MCF 10A (cell line): ENCODE results near the gene ELMO2. TPM values are rescaled to one million over a fixed set of nuclear protein-coding genes. Genes with fewer than 3 reads are reported as not detected.

Source experiments
- BruUV-seq: library from RNA; stranded (reverse); fragments of 400-500 nt; replicated peaks from 2 replicates; lab custom pipeline; 2021; lab: Mats Ljungman, UMichigan
- CTCF ChIA-PET: fragments of 300-600 bp; sonication (Branson Sonifier 250); formaldehyde crosslinking; extraction: SDS; loops from one replicate; lab custom pipeline; 2021; ENCODE audit warnings: antibody characterized with exemption, inconsistent platforms; lab: Yijun Ruan, JAX
- POLR2A ChIA-PET: fragments of 300-600, 350-650 bp; sonication (Branson Sonifier 250); formaldehyde crosslinking; extraction: SDS; loops from one replicate; lab custom pipeline; 2020; ENCODE audit warnings: antibody characterized with exemption, inconsistent platforms; lab: Yijun Ruan, JAX
- DNase-seq: peaks from one replicate; pipeline ENCODE4 v3.0.0-alpha.2; 2018; ENCODE audit not compliant: unreplicated experiment
- H3K27ac Mint-ChIP-seq: one replicate; pipeline ENCODE4 v1.8.0; 2022; ENCODE audit warnings: mild to moderate bottlenecking, low read depth, mixed read lengths; ENCODE audit not compliant: unreplicated experiment
- H3K27me3 Mint-ChIP-seq: one replicate; pipeline ENCODE4 v1.8.0; 2022; ENCODE audit warnings: mixed read lengths; ENCODE audit not compliant: insufficient read depth, unreplicated experiment
- H3K36me3 Mint-ChIP-seq: one replicate; pipeline ENCODE4 v1.8.0; 2022; ENCODE audit warnings: mild to moderate bottlenecking, moderate library complexity, mixed read lengths; ENCODE audit not compliant: insufficient read depth, unreplicated experiment
- H3K4me1 Mint-ChIP-seq: one replicate; pipeline ENCODE4 v1.8.0; 2022; ENCODE audit warnings: mixed read lengths; ENCODE audit not compliant: insufficient read depth, unreplicated experiment
- H3K4me3 Mint-ChIP-seq: one replicate; pipeline ENCODE4 v1.8.0; 2022; ENCODE audit warnings: mild to moderate bottlenecking, moderate library complexity, mixed read lengths; ENCODE audit not compliant: unreplicated experiment
- H3K9me3 Mint-ChIP-seq: one replicate; pipeline ENCODE4 v1.8.0; 2022; ENCODE audit warnings: mixed read lengths; ENCODE audit not compliant: unreplicated experiment
- CTCF ChIP-seq: fragments of 200-600 bp; IDR thresholded peaks from one replicate; pipeline ENCODE4 v1.8.0; 2022; ENCODE audit warnings: antibody characterized with exemption, mild to moderate bottlenecking; ENCODE audit not compliant: unreplicated experiment
- intact Hi-C: fragments of 100-400 bp; cut with micrococcal nuclease; formaldehyde crosslinking; loops from 2 replicates; pipeline ENCODE4 v1.14.1; 2022
- total RNA-seq: library from RNA; stranded (reverse); gene quantifications from 2 replicates; pipeline ENCODE4 v1.2.3, GENCODE V29; 2022

Gene ELMO2
- total RNA-seq, 1 experiment from 2014 or later: 21.1 TPM

GRCh38 chr20:46398963-46399362, 7.5 kb downstream of the ELMO2 start:
- POLR2A ChIA-PET: interaction anchor here (0.6 to 2.6 kb wide), 3 partner anchors 15 to 271 kb away, joined by 3 to 17 read pairs (median 3); no protein-coding TSS in a partner anchor
- Mint-ChIP-seq H3K27ac (no peak overlapping the region), H3K4me3 (no peak overlapping the region), H3K36me3 (peaks cover 7% of the 10 kb centered on the region), H3K4me1 (peaks cover 15% of the 10 kb centered on the region), H3K9me3 (no peaks in the 10 kb centered on the region), H3K27me3 (no peaks in the 10 kb centered on the region)
- no peak for DNase-seq
- intact Hi-C loops: no loop called here
- no TSS peak for BruUV-seq
- TF ChIP-seq CTCF: no peak
- CTCF ChIA-PET: interaction anchor here (1.4 to 2.6 kb wide), 4 partner anchors 9 to 50 kb away, joined by 3 to 8 read pairs (median 5); no protein-coding TSS in a partner anchor

- CTCF ChIA-PET: no interaction called here
- no peak overlapping the region for H3K27ac Mint-ChIP-seq
These were observed 10.2 kb downstream of the ELMO2 start for GRCh38 chr20:46396052-46396740.

GRCh38 chr20:46394872-46395760, 11.3 kb downstream of the ELMO2 start:
- intact Hi-C loops: no loop called here
- H3K4me3 Mint-ChIP-seq: no peak overlapping the region
- H3K27me3 Mint-ChIP-seq: no peaks in the 10 kb centered on the region
- no peak for DNase-seq
- H3K4me1 Mint-ChIP-seq: peaks cover 2% of the 10 kb centered on the region
- BruUV-seq: no TSS peak
- CTCF ChIA-PET: interaction anchor here (0.9 kb wide), 1 partner anchor 17 kb away, joined by 3 read pairs; no protein-coding TSS in a partner anchor
- no peaks in the 10 kb centered on the region for H3K9me3 Mint-ChIP-seq
- TF ChIP-seq CTCF: no peak
- H3K36me3 Mint-ChIP-seq: peaks cover 23% of the 10 kb centered on the region
- no peak overlapping the region for H3K27ac Mint-ChIP-seq
- POLR2A ChIA-PET: interaction anchor here (1.0 kb wide), 1 partner anchor 16 kb away, joined by 5 read pairs; no protein-coding TSS in a partner anchor

More at GRCh38 chr20:46396052-46396740, 10.2 kb downstream of the ELMO2 start:
- POLR2A ChIA-PET: interaction anchor here (1.6 kb wide), 1 partner anchor 32 kb away, joined by 7 read pairs; no protein-coding TSS in a partner anchor
- intact Hi-C loops: no loop called here
- no peak for DNase-seq
- no peaks in the 10 kb centered on the region for H3K9me3 Mint-ChIP-seq
- H3K4me3 Mint-ChIP-seq: no peak overlapping the region
- no peaks in the 10 kb centered on the region for H3K27me3 Mint-ChIP-seq
- no TSS peak for BruUV-seq
- peaks cover 14% of the 10 kb centered on the region for H3K36me3 Mint-ChIP-seq
- peaks cover 13% of the 10 kb centered on the region for H3K4me1 Mint-ChIP-seq
- TF ChIP-seq CTCF: no peak
